ENCODE measurements around the gene SLC16A7. TPM values are rescaled to one million over a fixed set of nuclear protein-coding genes. Genes with fewer than 3 reads are reported as not detected.

The SLC16A7 gene
- total RNA-seq, 1 donor from 2014 or later, result 10.0 TPM

DNA sequence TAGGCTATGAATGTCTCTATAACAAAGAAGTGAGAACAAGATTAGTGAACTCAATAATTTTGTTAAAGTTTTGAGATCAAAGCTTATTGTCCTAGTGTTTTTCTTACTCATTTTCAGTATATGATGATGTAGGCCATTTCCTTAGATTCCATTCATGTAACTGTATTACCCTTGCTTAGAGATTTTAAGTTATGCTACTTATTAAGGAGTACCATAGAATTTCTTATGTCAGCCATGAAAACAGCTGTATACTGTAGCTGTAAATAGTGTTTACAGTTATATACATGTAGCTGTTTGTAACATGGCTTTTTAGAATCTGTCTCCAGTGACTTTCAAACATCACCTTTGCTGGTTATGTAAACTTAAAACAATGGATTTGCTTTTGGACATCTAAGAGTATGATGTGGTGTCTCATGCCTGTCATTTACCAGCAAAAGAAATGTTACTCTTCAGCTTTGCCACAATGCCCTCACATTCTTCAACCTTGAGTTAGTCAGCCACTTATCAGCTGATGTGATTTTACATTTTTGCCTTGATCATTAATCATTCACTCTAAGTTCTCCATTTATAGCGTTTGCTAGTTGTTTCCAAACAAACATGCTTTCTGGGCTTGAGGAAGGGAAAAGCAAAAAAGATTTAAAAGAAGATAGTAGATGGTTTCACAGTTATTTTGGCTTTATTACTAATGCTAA lies 55.5 kb downstream of the SLC16A7 start:
- FAIRE-seq (no peak), DNase-seq (ENCODE audit: low read depth) (peak; percentile 61)

DNA sequence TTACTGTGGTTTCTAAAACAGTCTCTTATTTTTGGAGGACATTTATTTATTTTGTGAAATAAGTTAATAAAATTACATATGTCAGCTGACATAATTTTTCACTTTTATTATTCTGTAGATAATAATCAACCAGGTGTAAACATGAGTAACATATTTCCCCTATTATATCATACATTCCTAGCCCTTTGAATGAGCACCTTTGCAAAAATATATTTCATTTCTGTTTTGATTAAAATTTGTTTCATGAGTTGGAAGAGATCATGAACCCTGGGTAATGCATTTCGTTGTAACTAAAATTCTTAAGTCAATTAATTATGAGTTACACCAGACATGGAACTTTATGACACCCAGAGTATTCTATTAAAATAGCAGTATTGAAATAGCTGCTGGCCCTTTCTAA lies 56.3 kb downstream of the SLC16A7 start:
- Histone ChIP-seq H3K27me3 (ENCODE audit: control insufficient read depth, insufficient read depth, low read length) (no peaks in the 10 kb centered on the region), H3K4me3 (ENCODE audit: low read depth, low read length) (no peak overlapping the region), H3K36me3 (ENCODE audit: control insufficient read depth, insufficient read depth, low read length) (no peaks in the 10 kb centered on the region)
- FAIRE-seq (no peak), DNase-seq (ENCODE audit: low read depth) (no peak)
- TF ChIP-seq, protein P1, sequence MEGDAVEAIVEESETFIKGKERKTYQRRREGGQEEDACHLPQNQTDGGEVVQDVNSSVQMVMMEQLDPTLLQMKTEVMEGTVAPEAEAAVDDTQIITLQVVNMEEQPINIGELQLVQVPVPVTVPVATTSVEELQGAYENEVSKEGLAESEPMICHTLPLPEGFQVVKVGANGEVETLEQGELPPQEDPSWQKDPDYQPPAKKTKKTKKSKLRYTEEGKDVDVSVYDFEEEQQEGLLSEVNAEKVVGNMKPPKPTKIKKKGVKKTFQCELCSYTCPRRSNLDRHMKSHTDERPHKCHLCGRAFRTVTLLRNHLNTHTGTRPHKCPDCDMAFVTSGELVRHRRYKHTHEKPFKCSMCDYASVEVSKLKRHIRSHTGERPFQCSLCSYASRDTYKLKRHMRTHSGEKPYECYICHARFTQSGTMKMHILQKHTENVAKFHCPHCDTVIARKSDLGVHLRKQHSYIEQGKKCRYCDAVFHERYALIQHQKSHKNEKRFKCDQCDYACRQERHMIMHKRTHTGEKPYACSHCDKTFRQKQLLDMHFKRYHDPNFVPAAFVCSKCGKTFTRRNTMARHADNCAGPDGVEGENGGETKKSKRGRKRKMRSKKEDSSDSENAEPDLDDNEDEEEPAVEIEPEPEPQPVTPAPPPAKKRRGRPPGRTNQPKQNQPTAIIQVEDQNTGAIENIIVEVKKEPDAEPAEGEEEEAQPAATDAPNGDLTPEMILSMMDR (IDR thresholded peaks at IDR 0.05; ENCODE audit: insufficient read depth, low read length, severe bottlenecking), result no peak

More for the DNA sequence above, 55.5 kb downstream of the SLC16A7 start:
- no peaks in the 10 kb centered on the region for H3K36me3 ChIP-seq (ENCODE audit: control insufficient read depth, insufficient read depth, low read length)
- H3K27me3 ChIP-seq (ENCODE audit: control insufficient read depth, insufficient read depth, low read length), result no peaks in the 10 kb centered on the region
- H3K4me3 ChIP-seq (ENCODE audit: low read depth, low read length), result no peak overlapping the region
- TF ChIP-seq, protein P1 (IDR thresholded peaks at IDR 0.05; ENCODE audit: insufficient read depth, low read length, severe bottlenecking), result no peak

DNA sequence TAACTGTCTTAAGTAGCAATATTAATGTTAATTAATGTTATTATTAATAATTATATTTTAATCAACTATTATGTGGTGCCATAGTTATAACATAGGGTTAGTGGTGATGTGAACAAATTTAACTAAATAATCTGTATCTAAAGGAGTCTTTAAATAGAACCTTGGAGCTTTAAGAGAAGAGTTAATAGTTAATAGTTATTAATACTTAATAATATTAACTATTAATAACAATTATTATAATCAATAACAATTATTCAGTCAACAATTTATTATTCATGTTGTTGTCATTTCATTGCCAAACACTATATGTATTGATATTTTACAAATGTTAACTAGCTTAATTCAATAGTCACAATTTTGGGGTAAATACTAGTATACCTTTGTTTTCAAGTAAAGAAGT lies 58.2 kb downstream of the SLC16A7 start:
- Histone ChIP-seq H3K4me3 (ENCODE audit: low read depth, low read length) (no peak overlapping the region), H3K27me3 (ENCODE audit: control insufficient read depth, insufficient read depth, low read length) (no peaks in the 10 kb centered on the region), H3K36me3 (ENCODE audit: control insufficient read depth, insufficient read depth, low read length) (no peaks in the 10 kb centered on the region)
- TF ChIP-seq, protein P1 (IDR thresholded peaks at IDR 0.05; ENCODE audit: insufficient read depth, low read length, severe bottlenecking), result no peak
- no peak for FAIRE-seq
- no peak for DNase-seq (ENCODE audit: low read depth)

DNA sequence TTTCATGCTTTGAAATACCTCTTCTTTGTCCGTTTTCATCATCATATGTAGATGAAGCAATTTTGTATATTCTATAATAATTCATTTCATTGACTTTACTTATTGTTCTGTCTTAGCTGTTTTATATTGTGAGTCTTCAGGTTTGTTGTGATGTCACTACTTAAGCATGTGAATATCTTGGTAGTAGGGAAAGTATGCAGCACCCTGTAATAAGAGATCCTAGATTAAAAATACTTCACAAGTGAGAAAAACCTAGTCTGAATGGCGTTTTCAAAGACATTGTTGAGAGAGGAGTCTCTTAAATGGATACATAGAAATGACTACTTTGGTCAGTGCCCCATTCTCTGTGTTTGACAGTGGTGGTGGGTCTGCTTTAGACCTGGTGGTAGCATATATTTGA lies 61.4 kb downstream of the SLC16A7 start:
- no peaks in the 10 kb centered on the region for H3K36me3 ChIP-seq (ENCODE audit: control insufficient read depth, insufficient read depth, low read length)
- no peak overlapping the region for H3K4me3 ChIP-seq (ENCODE audit: low read depth, low read length)
- DNase-seq (ENCODE audit: low read depth) (peak; percentile 72), FAIRE-seq (no peak)
- TF ChIP-seq, protein P1 (IDR thresholded peaks at IDR 0.05; ENCODE audit: insufficient read depth, low read length, severe bottlenecking), result no peak
- H3K27me3 ChIP-seq (ENCODE audit: control insufficient read depth, insufficient read depth, low read length), result no peaks in the 10 kb centered on the region

DNA sequence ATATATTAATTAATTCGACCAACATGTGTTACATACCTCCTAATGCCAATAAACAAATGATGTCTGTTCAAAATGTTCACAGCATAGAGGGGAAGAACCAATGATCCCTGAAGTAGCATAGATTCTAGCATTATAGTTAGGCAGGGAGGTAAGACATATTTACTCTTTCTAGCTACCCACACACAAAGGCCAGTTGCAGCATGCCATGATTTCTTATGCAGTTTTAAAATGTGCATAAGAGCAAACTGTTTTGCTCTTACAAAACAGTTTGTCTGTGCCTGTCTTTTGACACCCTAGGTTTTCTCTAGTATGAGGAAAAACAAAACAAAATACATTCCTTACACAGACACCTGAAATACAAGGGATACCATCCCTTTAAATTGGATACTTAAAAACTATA lies 61.9 kb downstream of the SLC16A7 start:
- Histone ChIP-seq H3K27me3 (ENCODE audit: control insufficient read depth, insufficient read depth, low read length) (no peaks in the 10 kb centered on the region), H3K36me3 (ENCODE audit: control insufficient read depth, insufficient read depth, low read length) (no peaks in the 10 kb centered on the region), H3K4me3 (ENCODE audit: low read depth, low read length) (no peak overlapping the region)
- DNase-seq (ENCODE audit: low read depth), result peak; percentile 69
- TF ChIP-seq, protein P1 (IDR thresholded peaks at IDR 0.05; ENCODE audit: insufficient read depth, low read length, severe bottlenecking), result no peak
- FAIRE-seq, result no peak

DNA sequence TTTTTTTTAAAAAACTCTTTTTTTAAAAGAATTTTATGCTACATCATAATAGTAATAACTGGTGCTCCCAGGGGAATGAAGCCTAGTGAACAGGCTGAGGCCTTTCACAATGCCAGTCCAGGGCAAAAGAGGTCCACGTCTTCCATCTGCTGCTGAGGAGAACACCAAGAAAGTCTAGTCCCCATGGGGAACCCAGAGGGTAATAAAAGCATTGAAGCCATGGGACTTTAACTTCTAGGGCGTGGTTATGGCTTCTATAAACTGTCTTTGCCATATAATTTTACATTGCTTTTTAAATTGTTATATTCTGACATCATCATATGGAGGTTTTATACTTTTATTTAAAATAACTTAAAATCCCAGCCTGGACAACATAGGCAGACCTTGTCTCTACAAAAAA lies 64.3 kb downstream of the SLC16A7 start:
- TF ChIP-seq, protein P1 (IDR thresholded peaks at IDR 0.05; ENCODE audit: insufficient read depth, low read length, severe bottlenecking), result no peak
- no peak for FAIRE-seq

More for the DNA sequence above, 64.3 kb downstream of the SLC16A7 start:
- no peaks in the 10 kb centered on the region for H3K36me3 ChIP-seq (ENCODE audit: control insufficient read depth, insufficient read depth, low read length)
- DNase-seq (ENCODE audit: low read depth), result no peak
- no peak overlapping the region for H3K4me3 ChIP-seq (ENCODE audit: low read depth, low read length)
- H3K27me3 ChIP-seq (ENCODE audit: control insufficient read depth, insufficient read depth, low read length), result no peaks in the 10 kb centered on the region

Data from bronchial epithelial cell (primary cell).